ENCODE results near the gene KIAA0319L. TPM values are rescaled to one million over a fixed set of nuclear protein-coding genes. Genes with fewer than 3 reads are reported as not detected.
A peak's percentile ranks its signal among the peaks of the same experiment; 100 is the strongest.

The KIAA0319L gene
- total RNA-seq, 1 experiment from 2014 or later: 72.6 TPM

DNA sequence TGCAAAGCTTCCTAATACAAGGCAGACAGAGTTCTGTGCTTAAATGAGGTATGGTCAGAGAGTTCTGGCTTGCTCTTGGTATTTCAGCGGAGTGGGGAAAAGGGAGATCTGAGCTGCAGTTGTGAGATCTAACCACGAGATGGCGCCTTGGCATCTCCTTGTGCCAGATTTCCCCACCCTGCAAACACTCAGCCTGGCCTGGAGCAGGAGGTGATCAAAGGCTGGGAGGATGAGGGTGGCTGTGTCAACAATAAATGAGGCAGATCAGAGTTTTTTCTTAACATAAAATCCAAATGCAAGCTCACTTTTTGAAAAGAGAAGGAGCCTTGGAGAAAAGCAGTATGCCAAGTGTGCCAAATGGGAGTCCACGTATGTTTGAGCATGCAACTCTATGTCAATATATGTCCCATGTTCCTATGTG, 11.8 kb upstream of the KIAA0319L start:
- DNase-seq: peak; percentile 68
- H3K27ac Mint-ChIP-seq (ENCODE audit: unreplicated experiment): no peak overlapping the region
- TF ChIP-seq, protein P1, sequence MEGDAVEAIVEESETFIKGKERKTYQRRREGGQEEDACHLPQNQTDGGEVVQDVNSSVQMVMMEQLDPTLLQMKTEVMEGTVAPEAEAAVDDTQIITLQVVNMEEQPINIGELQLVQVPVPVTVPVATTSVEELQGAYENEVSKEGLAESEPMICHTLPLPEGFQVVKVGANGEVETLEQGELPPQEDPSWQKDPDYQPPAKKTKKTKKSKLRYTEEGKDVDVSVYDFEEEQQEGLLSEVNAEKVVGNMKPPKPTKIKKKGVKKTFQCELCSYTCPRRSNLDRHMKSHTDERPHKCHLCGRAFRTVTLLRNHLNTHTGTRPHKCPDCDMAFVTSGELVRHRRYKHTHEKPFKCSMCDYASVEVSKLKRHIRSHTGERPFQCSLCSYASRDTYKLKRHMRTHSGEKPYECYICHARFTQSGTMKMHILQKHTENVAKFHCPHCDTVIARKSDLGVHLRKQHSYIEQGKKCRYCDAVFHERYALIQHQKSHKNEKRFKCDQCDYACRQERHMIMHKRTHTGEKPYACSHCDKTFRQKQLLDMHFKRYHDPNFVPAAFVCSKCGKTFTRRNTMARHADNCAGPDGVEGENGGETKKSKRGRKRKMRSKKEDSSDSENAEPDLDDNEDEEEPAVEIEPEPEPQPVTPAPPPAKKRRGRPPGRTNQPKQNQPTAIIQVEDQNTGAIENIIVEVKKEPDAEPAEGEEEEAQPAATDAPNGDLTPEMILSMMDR (IDR thresholded peaks at IDR 0.05; ENCODE audit: unreplicated experiment): peak; percentile 54
- H3K4me1 Mint-ChIP-seq (ENCODE audit: low read depth, unreplicated experiment): peaks cover 17% of the 10 kb centered on the region
- H3K9me3 Mint-ChIP-seq (ENCODE audit: low read depth, unreplicated experiment): no peaks in the 10 kb centered on the region
- peaks cover 33% of the 10 kb centered on the region for H3K27me3 Mint-ChIP-seq (ENCODE audit: unreplicated experiment)
- peaks cover 25% of the 10 kb centered on the region for H3K36me3 Mint-ChIP-seq (ENCODE audit: insufficient read depth, unreplicated experiment)
- H3K4me3 Mint-ChIP-seq (ENCODE audit: low read depth, unreplicated experiment): no peak overlapping the region
- BruUV-seq (replicated peaks): no TSS peak
- intact Hi-C loops (cut with micrococcal nuclease; ENCODE audit: unreplicated experiment): loop anchor here (1.0 kb wide), 2 partner anchors 158 to 205 kb away; no protein-coding TSS in a partner anchor
- CTCF ChIA-PET: interaction anchor here (1.0 to 2.7 kb wide), 4 partner anchors 118 to 158 kb away, joined by 3 to 32 read pairs (median 6); no protein-coding TSS in a partner anchor

DNA sequence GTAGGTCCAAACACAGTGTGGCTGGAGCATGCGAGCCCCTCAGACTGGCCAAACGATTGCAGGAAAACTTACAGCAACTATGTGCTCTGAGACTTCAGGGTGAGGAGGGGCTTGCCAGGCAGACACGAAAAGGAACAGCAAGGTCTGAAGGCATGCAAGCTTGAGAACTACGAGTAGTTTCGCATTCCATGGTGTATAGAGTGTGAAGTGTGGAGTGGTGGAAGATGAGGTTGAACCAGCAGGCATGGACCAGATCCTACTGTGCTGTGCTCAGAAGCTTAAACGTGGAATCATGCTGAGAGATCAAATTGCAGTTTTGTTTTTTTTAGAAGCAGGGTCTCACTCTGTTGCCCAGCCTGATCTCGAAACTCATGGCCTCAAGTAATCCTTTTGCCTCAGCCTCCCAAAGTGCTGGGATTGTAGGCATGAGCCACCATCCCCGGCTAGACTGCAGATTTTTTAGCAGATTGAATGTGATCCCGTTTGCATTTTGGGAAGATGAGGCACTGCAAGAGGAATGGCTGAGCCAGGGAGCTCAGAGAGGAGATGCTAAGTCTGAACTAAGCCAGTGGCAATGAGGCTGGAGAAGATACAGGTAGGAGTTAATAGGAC, 10.8 kb upstream of the KIAA0319L start:
- BruUV-seq (replicated peaks): no TSS peak
- Mint-ChIP-seq H3K27me3 (ENCODE audit: unreplicated experiment) (peaks cover 33% of the 10 kb centered on the region), H3K9me3 (ENCODE audit: low read depth, unreplicated experiment) (no peaks in the 10 kb centered on the region), H3K36me3 (ENCODE audit: insufficient read depth, unreplicated experiment) (peaks cover 17% of the 10 kb centered on the region), H3K4me1 (ENCODE audit: low read depth, unreplicated experiment) (peaks cover 17% of the 10 kb centered on the region), H3K27ac (ENCODE audit: unreplicated experiment) (no peak overlapping the region), H3K4me3 (ENCODE audit: low read depth, unreplicated experiment) (no peak overlapping the region)
- CTCF ChIA-PET: interaction anchor here (1.6 to 2.7 kb wide), 2 partner anchors 11 to 147 kb away, joined by 3 to 32 read pairs; partner anchors contain the start of gene KIAA0319L
- intact Hi-C loops (cut with micrococcal nuclease; ENCODE audit: unreplicated experiment): no loop called here
- no peak for DNase-seq
- TF ChIP-seq, protein P1 (IDR thresholded peaks at IDR 0.05; ENCODE audit: unreplicated experiment): no peak

DNA sequence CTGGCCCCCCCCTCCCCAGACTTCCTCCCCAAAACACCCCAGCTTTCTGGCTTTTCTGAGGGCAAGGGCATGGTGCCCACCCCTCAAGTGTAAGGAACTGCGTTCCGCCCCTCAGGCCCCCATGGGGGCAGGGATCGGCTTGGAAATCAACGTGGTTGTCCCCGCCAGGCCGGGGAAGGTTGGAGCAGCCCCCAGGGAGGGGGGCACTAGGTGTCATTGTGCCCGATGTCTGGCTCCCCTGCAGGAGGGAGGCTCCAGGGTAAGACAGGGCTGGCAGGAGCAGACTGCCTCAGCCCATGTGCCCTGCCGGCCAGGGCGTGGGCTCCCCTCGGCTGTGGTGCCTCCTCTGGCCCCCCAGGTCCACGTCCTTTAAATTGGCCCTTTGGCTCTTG, 8.5 kb upstream of the KIAA0319L start:
- Mint-ChIP-seq H3K27ac (ENCODE audit: unreplicated experiment) (no peak overlapping the region), H3K4me1 (ENCODE audit: low read depth, unreplicated experiment) (peaks cover 16% of the 10 kb centered on the region), H3K4me3 (ENCODE audit: low read depth, unreplicated experiment) (no peak overlapping the region), H3K27me3 (ENCODE audit: unreplicated experiment) (peaks cover 10% of the 10 kb centered on the region), H3K36me3 (ENCODE audit: insufficient read depth, unreplicated experiment) (peaks cover 24% of the 10 kb centered on the region), H3K9me3 (ENCODE audit: low read depth, unreplicated experiment) (no peaks in the 10 kb centered on the region)
- intact Hi-C loops (cut with micrococcal nuclease; ENCODE audit: unreplicated experiment): no loop called here
- no peak for DNase-seq
- TF ChIP-seq, protein P1 (IDR thresholded peaks at IDR 0.05; ENCODE audit: unreplicated experiment): no peak
- no TSS peak for BruUV-seq (replicated peaks)
- CTCF ChIA-PET: interaction anchor here (0.6 to 2.1 kb wide), 3 partner anchors 115 to 215 kb away, joined by 4 to 63 read pairs (median 9); no protein-coding TSS in a partner anchor

DNA sequence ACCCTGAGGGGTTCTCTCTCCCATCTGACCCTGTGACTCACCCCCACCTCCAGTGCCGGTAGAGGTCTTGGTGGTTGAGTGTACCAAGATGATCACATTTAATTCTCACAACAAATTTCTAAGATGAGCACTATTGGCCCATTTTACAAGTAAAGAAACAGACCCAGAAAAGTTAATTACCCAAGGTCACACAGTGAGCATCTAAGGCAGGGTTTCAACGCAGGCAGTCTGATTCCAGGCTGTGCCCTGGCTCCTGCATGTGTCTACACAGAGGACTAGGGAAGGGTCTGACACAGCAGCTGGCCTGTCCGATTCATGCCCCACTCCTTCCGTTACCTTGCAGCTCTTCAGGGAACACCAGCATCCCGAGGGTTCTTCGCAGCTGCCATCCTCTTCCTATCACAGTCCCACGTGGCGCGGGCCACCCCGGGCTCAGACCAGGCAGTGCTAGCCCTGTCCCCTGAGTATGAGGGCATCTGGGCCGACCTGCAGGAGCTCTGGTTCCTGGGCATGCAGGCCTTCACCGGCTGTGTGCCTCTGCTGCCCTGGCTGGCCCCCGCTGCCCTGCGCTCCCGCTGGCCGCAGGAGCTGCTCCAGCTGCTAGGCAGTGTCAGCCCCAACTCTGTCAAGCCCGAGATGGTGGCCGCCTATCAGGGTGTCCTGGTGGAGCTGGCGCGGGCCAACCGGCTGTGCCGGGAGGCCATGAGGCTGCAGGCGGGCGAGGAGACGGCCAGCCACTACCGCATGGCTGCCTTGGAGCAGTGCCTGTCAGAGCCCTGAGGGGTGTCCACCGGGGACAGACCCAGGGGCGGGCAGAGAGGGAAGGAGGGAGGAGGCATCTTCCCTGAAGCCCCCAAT, 7.9 kb upstream of the KIAA0319L start:
- no TSS peak for BruUV-seq (replicated peaks)
- no peaks in the 10 kb centered on the region for H3K9me3 Mint-ChIP-seq (ENCODE audit: low read depth, unreplicated experiment)
- TF ChIP-seq, protein P1 (IDR thresholded peaks at IDR 0.05; ENCODE audit: unreplicated experiment): no peak

More for the DNA sequence above, 7.9 kb upstream of the KIAA0319L start:
- CTCF ChIA-PET: interaction anchor here (0.6 to 2.1 kb wide), 8 partner anchors 9 to 190 kb away, joined by 3 to 63 read pairs (median 6); no protein-coding TSS in a partner anchor
- intact Hi-C loops (cut with micrococcal nuclease; ENCODE audit: unreplicated experiment): loop anchor here (1.0 kb wide), 1 partner anchor 114 kb away; no protein-coding TSS in a partner anchor
- H3K27me3 Mint-ChIP-seq (ENCODE audit: unreplicated experiment): peaks cover 4% of the 10 kb centered on the region
- peaks cover 10% of the 10 kb centered on the region for H3K4me1 Mint-ChIP-seq (ENCODE audit: low read depth, unreplicated experiment)
- H3K36me3 Mint-ChIP-seq (ENCODE audit: insufficient read depth, unreplicated experiment): peaks cover 24% of the 10 kb centered on the region
- no peak overlapping the region for H3K4me3 Mint-ChIP-seq (ENCODE audit: low read depth, unreplicated experiment)
- DNase-seq: no peak
- no peak overlapping the region for H3K27ac Mint-ChIP-seq (ENCODE audit: unreplicated experiment)

Data from Calu3 (cell line).